BJ (cell line): Measurements from ENCODE around the gene GRK4. TPM values are rescaled to one million over a fixed set of nuclear protein-coding genes. Genes with fewer than 3 reads are reported as not detected.

Source experiments
- CTCF ChIA-PET: fragments of 350-600 bp; formaldehyde crosslinking; extraction: SDS; loops from one replicate; lab custom pipeline; 2021; ENCODE audit warnings: antibody characterized with exemption, inconsistent platforms; lab: Yijun Ruan, JAX
- POLR2A ChIA-PET: fragments of 300-600 bp; sonication (Branson Sonifier 250); formaldehyde crosslinking; extraction: SDS; loops from one replicate; lab custom pipeline; 2021; ENCODE audit warnings: antibody characterized with exemption; lab: Charles Lee
- DNase-seq: peaks from one replicate; pipeline ENCODE4 v3.0.0-alpha.2; 2011; ENCODE audit warnings: low read depth
- H3K27me3 ChIP-seq: 2 replicates; pipeline ENCODE4 v1.6.0; 2011; ENCODE audit warnings: low read length; ENCODE audit not compliant: control insufficient read depth, insufficient read depth
- H3K36me3 ChIP-seq: 2 replicates; pipeline ENCODE4 v1.5.1; 2011; ENCODE audit warnings: low read length; ENCODE audit not compliant: control insufficient read depth, insufficient read depth
- H3K4me3 ChIP-seq: 2 replicates; pipeline ENCODE4 v1.5.1; 2011; ENCODE audit warnings: low read depth, mild to moderate bottlenecking, control low read depth, low read length
- polyA plus RNA-seq: library from polyadenylated mRNA; depleted of rRNA; stranded (reverse); fragments of >200 nt; gene quantifications from 2 replicates; pipeline ENCODE4 v1.2.3, GENCODE V29; 2011
- TF ChIP-seq, protein P1 (sequence below): IDR thresholded peaks from 2 replicates; pipeline ENCODE4 v1.5.1; 2011; ENCODE audit warnings: low read depth, mild to moderate bottlenecking, control low read depth, inconsistent platforms, low read length, moderate library complexity; ENCODE audit not compliant: insufficient read depth

Gene GRK4
- polyA plus RNA-seq, 1 experiment: 1.9 TPM

DNA sequence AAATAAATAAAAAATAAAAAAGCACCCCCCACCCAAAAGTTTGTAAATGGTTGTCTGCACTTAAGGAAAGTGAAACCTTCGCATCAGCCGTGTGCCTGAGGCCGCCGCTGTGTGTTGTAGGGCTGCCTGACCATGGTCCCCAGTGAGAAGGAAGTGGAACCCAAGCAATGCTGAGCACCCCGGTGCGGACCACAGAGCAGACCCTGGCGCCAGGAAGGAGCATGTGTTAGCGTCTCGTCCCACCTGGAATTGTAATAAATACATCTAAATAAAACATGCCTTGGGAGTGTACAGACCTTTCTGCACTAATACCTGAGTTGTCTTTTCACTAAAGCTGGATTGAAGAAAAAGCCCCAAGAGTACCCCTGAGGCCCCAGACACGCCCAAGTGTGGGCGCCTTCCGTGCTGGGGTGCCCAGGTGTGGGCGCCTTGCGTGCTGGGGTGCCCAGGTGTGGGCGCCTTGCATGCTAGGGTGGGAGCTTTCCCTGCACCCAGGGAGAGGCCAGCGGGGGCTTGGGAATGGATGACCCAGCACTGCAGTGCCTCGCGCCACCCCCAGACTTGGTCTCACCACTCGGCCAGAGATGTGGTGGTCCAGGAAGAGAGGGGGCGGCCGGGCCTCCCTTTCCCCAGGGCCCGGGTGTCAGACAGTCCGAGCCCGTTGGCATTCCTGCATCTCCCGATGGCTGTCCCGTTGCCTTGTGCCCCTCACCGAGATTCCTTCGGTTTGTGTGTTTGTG is 77.3 kb downstream of the GRK4 start:
- CTCF ChIA-PET: interaction anchor here (1.4 to 1.7 kb wide), 3 partner anchors 63 to 92 kb away, joined by 3 to 7 read pairs (median 6); no protein-coding TSS in a partner anchor
- POLR2A ChIA-PET: no interaction called here
- TF ChIP-seq, protein P1, sequence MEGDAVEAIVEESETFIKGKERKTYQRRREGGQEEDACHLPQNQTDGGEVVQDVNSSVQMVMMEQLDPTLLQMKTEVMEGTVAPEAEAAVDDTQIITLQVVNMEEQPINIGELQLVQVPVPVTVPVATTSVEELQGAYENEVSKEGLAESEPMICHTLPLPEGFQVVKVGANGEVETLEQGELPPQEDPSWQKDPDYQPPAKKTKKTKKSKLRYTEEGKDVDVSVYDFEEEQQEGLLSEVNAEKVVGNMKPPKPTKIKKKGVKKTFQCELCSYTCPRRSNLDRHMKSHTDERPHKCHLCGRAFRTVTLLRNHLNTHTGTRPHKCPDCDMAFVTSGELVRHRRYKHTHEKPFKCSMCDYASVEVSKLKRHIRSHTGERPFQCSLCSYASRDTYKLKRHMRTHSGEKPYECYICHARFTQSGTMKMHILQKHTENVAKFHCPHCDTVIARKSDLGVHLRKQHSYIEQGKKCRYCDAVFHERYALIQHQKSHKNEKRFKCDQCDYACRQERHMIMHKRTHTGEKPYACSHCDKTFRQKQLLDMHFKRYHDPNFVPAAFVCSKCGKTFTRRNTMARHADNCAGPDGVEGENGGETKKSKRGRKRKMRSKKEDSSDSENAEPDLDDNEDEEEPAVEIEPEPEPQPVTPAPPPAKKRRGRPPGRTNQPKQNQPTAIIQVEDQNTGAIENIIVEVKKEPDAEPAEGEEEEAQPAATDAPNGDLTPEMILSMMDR: no peak
- H3K4me3 ChIP-seq: no peak overlapping the region
- H3K27me3 ChIP-seq: peaks cover 5% of the 10 kb centered on the region
- H3K36me3 ChIP-seq: no peaks in the 10 kb centered on the region
- no peak for DNase-seq

DNA sequence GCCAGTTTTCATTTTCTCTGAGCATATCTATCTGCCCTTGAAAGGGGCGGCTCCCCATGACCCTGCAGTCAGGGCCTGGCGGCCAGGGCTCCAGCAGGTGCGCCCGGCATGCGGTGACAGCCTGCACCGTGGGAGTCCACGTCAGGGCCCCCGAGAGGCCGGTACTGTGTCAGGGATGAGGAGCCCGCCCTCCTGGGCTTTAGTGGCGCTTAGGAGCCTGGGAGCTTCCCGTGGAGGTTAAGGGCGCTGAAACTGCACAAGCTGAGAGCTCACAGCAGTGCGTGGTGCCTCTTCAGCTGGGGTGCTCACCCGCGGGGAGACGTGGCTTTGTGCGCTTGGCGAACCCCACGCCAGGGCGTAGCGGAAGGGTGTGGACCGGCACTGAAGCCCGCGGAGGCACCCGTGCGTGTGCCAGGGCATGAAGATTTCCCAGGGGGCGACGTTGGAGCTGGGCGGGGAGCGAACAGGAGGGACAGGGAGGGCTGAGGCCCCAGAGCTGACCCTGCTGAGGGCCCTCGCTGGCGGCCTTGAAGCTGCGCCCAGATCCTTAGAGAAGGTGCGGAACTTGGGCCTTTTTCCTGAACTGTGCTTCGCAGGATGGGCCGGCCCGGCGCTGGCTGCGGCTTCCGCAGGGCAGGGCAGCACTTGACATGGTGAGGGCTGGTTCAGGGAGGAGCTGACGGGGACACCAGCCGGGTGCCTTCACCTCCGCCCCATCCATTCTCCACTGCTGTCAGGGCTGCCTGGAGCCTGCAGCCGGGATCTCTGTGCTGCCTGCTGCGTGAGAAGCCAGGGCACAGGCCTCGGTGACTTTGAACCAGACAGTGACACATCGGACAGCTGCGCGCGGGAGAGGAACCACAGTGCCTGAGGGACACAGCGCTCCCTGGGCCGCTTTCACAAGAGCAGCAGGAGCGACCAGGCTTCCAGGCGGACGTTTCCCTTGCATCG is 78.1 kb downstream of the GRK4 start:
- Histone ChIP-seq H3K36me3 (no peaks in the 10 kb centered on the region), H3K4me3 (peak overlapping the region; percentile 29), H3K27me3 (peaks cover 5% of the 10 kb centered on the region)
- DNase-seq: no peak
- TF ChIP-seq, protein P1: peak; percentile 14; the same call in 1 of the 2 replicates
- POLR2A ChIA-PET: no interaction called here
- CTCF ChIA-PET: interaction anchor here (0.7 to 1.6 kb wide), 8 partner anchors 10 to 277 kb away, joined by 3 to 7 read pairs (median 5); no protein-coding TSS in a partner anchor

DNA sequence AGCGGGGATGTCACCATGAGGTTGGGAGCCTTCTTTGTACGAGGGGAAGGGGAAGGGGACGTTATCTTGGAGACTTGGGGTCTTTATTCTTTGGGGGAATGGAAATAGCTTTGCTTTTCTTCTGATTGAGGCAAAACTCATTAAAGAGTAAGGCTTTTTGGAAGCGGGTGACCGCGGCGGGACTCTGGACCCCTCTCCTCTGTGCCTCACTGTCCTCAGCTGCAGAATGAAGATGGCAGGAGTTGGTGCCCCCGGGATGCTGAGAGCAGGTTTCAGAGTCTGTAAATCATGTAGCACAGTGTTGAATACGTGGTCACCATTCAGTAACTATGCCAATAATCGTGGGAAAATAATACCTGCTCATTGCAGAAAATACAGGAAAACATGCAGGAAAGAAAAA is 78.9 kb downstream of the GRK4 start:
- Histone ChIP-seq H3K4me3 (no peak overlapping the region), H3K27me3 (peaks cover 2% of the 10 kb centered on the region; the same call in 1 of the 2 replicates), H3K36me3 (no peaks in the 10 kb centered on the region)
- no peak for DNase-seq
- POLR2A ChIA-PET: no interaction called here
- CTCF ChIA-PET: interaction anchor here (1.0 to 1.6 kb wide), 8 partner anchors 9 to 278 kb away, joined by 3 to 7 read pairs (median 5); no protein-coding TSS in a partner anchor
- TF ChIP-seq, protein P1: no peak

DNA sequence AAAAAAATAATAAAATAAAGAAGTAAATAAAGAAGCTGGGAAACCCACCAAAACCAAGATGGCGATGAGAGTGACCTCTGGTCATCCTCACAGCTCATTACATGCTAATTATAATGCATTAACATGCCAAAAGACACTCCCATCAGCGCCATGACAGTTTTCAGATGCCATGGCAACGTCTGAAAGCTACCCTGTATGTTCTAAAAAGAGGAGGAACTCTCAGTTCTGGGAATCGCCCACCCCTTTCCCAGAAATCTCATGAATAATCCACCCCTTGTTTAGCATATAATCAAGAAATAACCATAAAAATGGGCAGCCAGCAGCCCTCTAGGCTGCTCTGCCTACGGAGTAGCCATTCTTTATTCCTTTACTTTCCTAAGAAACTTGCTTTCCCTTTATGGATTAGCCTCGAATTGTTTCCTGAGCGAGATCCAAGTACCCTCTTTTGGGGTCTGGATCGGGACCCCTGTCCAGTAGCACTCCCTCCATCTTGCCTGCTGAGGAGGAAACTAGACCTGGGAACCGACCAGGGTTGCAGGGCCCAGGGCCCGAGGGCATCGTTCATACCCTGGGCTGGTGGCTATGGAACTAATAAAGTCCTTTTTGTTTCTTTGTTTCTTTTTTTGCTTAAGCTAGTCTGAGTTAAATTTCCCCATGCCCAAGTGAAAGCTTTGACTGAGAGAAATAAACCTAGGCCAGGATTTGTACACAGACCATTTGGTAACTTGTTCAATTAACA is 80.1 kb downstream of the GRK4 start:
- ChIA-PET POLR2A (no interaction called here), CTCF (interaction anchor here (0.7 to 1.9 kb wide), 4 partner anchors 17 to 80 kb away, joined by 3 to 6 read pairs (median 4); partner anchors contain the start of genes GRK4 and NOP14)
- no peak for DNase-seq
- H3K27me3 ChIP-seq: peaks cover 2% of the 10 kb centered on the region; the same call in 1 of the 2 replicates
- H3K36me3 ChIP-seq: no peaks in the 10 kb centered on the region
- TF ChIP-seq, protein P1: no peak
- H3K4me3 ChIP-seq: no peak overlapping the region
